Effector memory CD4-positive, alpha-beta T cell (primary cell): ENCODE measurements around the gene LTA4H.

Experiments
- DNase-seq, 3 donors: peaks; one replicate each; pipeline ENCODE4 v3.0.0-alpha.2; 2020
- H3K27ac ChIP-seq: 2 replicates; pipeline ENCODE4 v1.7.0; 2013; ENCODE audit warnings: mild to moderate bottlenecking, low read length, moderate library complexity; ENCODE audit not compliant: insufficient read depth, poor library complexity, severe bottlenecking
- H3K27me3 ChIP-seq: replicated peaks from 2 replicates; pipeline ENCODE4 v1.7.0; 2013; ENCODE audit warnings: mild to moderate bottlenecking, low read length; ENCODE audit not compliant: insufficient read depth, control insufficient read depth, poor library complexity, severe bottlenecking
- H3K36me3 ChIP-seq: 2 replicates; pipeline ENCODE4 v1.7.0; 2013; ENCODE audit warnings: mild to moderate bottlenecking, low read length, moderate library complexity; ENCODE audit not compliant: control insufficient read depth, insufficient read depth
- H3K4me1 ChIP-seq: 2 replicates; pipeline ENCODE4 v1.7.0; 2013; ENCODE audit warnings: low read length, mild to moderate bottlenecking; ENCODE audit not compliant: control insufficient read depth, insufficient read depth, poor library complexity, severe bottlenecking
- H3K4me3 ChIP-seq: 2 replicates; pipeline ENCODE4 v1.7.0; 2013; ENCODE audit warnings: low read length, low read depth, mild to moderate bottlenecking; ENCODE audit not compliant: insufficient read depth, poor library complexity, severe bottlenecking
- H3K9me3 ChIP-seq: 2 replicates; pipeline ENCODE4 v1.7.0; 2013; ENCODE audit warnings: mild to moderate bottlenecking, low read length, moderate library complexity; ENCODE audit not compliant: control insufficient read depth

The LTA4H gene

DNA sequence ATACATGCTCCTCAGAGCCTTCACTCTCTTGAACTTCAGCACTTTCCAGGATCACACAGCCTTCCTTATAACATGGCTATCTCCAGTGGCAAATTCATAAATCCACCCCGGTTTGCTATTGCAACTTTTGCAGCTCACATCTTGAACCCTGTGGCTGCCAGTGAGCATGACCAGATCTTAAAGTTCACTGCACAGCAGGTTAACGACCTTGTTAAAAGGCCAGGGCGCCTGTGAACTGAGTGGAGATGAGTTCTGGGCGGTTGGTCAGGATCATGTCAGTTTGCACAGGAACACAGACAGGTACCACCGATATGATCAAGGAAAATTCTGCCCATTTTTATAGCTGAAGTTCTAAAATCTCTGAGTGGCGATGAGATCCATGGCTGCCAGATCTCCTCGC, 24.7 kb upstream of the LTA4H start:
- Histone ChIP-seq H3K36me3 (no peaks in the 10 kb centered on the region), H3K4me3 (no peak overlapping the region), H3K27ac (no peak overlapping the region), H3K4me1 (peaks cover 12% of the 10 kb centered on the region), H3K27me3 (no peaks in the 10 kb centered on the region), H3K9me3 (no peaks in the 10 kb centered on the region)
- no peak for DNase-seq

DNA sequence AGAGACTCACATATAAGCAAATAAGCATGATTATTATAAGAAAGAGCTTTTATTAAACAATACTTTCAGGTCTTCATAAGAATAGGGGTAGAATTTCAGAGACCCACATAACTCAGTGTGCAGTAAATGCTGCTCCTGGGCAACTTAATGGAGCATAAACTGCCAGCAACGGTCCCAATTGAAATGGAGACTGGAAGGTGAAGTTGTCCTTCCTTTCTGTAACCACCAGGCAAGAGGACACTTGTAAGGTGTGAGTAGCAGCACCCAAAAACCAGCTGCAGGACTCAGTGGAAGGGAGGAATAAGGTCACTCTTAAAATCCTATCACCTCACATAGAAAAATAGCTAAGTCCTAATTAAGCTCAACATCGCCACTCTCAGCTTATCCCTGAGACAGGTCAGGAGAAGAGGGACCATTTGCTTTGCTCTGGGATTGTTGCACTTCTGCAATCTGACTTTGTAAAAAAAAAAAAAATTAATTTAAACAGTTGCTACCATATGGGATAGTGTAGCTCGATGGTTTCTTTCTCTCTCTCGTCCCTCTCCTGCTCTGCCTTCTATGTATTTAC, 22.7 kb upstream of the LTA4H start:
- DNase-seq: no peak
- Histone ChIP-seq H3K27me3 (no peaks in the 10 kb centered on the region), H3K4me1 (peaks cover 4% of the 10 kb centered on the region), H3K27ac (no peak overlapping the region), H3K36me3 (no peaks in the 10 kb centered on the region), H3K9me3 (no peaks in the 10 kb centered on the region), H3K4me3 (no peak overlapping the region)

DNA sequence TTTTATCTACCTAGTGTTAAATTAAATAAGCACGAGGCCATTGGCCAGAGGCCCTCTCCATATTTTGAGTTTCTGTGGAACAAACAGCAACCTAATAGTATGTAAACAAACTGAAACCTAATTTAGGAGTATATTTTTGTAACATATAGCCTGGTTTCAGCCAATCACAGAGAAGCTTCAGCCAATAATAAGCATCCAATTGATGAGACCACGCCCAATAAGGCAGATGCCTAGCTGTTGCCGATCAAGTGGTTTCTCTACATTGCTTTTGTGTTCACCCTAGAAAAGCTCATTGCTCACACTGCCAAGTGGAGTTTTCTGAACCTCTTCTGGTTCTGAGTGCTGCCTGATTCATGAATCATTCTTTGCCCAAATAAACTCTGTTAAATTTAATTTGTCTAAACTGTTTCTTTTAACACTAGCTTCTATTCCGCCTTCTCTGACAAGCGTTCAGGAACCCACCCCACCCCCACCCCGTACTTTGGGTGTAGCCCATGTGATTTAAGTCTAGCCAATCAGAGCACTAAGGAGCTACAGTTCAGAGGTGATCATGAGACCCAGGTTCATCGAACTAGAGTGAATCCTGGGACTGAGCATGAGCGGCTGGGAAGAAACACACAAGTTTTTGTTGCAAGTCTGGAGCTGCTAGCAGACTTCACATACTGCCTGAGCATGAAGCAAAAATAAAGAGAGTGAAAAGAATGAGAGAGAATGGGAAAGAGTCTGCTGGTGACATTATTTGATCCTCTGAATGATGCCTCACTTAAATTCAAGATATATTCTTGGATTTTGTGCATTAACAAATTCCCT, 21.5 kb upstream of the LTA4H start:
- no peaks in the 10 kb centered on the region for H3K27me3 ChIP-seq
- no peak for DNase-seq
- H3K4me3 ChIP-seq: no peak overlapping the region
- no peaks in the 10 kb centered on the region for H3K4me1 ChIP-seq
- H3K27ac ChIP-seq: no peak overlapping the region
- no peaks in the 10 kb centered on the region for H3K36me3 ChIP-seq
- no peaks in the 10 kb centered on the region for H3K9me3 ChIP-seq

DNA sequence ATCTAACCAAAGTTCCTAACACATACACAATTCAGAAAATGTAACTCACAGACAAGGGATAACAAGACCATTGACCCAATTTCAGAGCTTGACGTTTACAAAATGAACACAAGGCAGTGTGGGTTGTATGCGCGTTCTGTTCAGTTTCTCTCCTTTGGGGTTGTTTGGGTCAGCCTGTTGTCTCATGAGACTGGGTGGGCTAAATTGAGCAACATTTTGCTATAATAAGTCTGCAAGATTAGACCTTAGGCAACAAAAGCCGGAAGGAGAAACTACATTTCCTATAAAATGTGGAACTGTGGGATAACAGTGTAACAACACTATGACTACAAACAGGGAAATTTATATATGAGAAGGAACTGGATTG, 18.8 kb upstream of the LTA4H start:
- no peak overlapping the region for H3K27ac ChIP-seq
- H3K36me3 ChIP-seq: no peaks in the 10 kb centered on the region
- no peaks in the 10 kb centered on the region for H3K9me3 ChIP-seq
- no peaks in the 10 kb centered on the region for H3K4me1 ChIP-seq
- no peak overlapping the region for H3K4me3 ChIP-seq
- no peaks in the 10 kb centered on the region for H3K27me3 ChIP-seq
- no peak for DNase-seq

DNA sequence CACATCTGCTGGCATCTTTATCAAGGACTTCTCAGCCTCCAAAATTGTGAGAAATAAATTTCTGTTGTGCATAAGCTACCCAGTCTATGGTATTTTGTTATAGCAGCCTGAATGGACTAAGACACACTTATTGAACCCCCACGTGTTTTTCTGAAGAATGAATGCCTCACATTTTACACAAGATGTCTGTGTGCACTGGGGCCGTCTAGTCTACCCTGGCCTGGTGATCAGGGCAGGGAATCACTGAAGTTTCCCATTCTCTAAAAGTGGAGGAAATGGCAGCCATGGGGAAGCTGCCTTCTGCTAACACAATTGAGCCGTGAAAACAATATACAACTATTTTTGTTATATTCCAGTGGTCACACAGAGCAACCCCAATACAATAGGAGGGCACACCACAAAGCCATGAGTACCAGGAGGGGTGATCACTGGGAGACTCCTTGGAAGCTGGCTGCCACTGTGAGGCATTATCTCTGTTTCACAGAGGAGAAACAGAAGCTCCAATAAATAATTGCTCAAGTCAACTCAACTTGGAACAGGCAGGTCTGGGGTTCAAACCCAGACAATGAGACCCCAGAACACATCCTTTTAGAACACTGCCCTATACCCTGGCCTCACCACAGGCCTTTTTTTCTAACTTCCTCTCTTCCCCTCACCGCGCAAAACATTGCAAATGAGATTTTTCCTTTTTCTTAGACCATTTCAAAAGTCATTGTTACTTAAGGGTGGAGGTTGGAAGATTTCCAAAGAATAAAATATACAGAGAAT, 18.3 kb upstream of the LTA4H start:
- no peak for DNase-seq
- Histone ChIP-seq H3K4me1 (no peaks in the 10 kb centered on the region), H3K27ac (no peak overlapping the region), H3K4me3 (no peak overlapping the region), H3K36me3 (no peaks in the 10 kb centered on the region), H3K9me3 (no peaks in the 10 kb centered on the region), H3K27me3 (no peaks in the 10 kb centered on the region)

DNA sequence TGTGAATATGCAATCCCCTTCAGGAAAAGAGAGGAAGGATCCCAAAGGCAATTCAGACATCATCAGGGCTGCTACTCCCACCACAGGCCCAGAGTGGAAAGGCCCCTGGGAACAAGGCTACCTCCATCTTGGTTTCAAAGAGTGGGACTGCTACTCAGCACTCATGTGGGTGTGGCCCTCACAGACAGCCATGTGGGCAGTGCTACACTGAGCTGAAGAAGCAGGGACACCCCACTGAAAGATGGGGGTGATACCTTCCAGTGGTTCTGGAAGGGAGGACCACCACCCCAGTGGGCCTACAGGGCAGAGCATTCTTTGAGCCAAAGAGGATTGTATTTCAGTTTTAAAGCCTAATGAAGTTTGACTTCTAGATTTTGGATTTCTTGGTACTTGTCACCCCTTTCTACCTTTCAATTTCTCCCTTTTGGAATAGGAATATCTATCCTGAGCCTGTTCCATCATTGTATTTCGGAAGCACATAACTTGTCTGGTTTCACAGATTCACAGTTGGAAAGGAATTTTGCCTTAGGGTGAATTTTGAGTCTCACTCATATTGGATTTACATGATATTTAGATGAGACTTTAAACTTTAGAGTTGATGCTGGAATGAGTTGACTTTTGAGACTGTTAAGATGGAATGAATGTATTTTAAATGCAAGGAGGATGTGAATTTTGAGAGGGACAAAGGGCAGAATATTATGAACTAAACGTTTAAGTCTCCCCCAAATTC, 16.5 kb upstream of the LTA4H start:
- no peak for DNase-seq
- no peaks in the 10 kb centered on the region for H3K27me3 ChIP-seq

DNA sequence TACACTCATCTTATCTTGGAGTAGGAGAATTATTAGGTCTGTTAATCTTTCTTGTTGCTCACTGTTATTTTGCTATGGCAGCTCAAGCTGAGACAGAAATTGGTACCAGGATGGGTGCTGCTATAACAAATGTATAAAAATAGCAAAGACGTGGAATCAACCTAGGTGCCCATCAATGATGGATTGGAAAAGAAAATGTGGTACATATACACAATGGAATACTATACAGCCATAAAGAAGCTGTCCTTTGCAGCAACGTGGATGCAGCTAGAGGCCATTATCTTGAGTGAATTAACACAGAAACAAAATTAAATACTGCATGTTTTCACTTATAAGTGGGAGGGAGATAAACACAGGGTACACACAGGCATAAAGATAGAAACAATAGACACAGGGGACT, 14.8 kb upstream of the LTA4H start:
- H3K4me1 ChIP-seq: peaks cover 23% of the 10 kb centered on the region
- no peak overlapping the region for H3K4me3 ChIP-seq
- no peaks in the 10 kb centered on the region for H3K9me3 ChIP-seq
- no peak overlapping the region for H3K27ac ChIP-seq
- no peaks in the 10 kb centered on the region for H3K36me3 ChIP-seq
- H3K27me3 ChIP-seq: no peaks in the 10 kb centered on the region
- DNase-seq: no peak

More for the DNA sequence above, 16.5 kb upstream of the LTA4H start:
- Histone ChIP-seq H3K36me3 (no peaks in the 10 kb centered on the region), H3K4me1 (peaks cover 13% of the 10 kb centered on the region), H3K4me3 (no peak overlapping the region), H3K27ac (no peak overlapping the region), H3K9me3 (no peaks in the 10 kb centered on the region)

DNA sequence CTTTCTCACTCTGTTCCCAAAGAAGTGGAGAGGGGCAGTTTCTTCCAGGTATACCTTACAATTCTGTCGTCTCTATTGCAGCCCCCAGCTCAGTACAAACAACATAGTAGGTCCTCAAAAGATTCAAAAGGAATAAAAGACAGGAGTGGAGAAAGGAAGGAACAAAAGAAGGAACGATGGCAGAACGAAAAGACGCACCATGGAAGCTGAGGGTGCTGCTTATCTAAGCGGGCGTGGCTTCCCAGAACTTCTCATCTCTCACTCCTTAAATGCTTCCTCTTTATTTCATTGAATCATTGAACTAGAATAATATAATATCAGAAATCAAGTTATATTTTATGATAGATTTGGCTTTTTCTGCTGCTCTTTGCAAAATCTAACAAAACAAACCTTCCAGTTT, 13.7 kb upstream of the LTA4H start:
- Histone ChIP-seq H3K4me3 (no peak overlapping the region), H3K27ac (no peak overlapping the region), H3K36me3 (no peaks in the 10 kb centered on the region), H3K27me3 (no peaks in the 10 kb centered on the region), H3K4me1 (peaks cover 30% of the 10 kb centered on the region), H3K9me3 (no peaks in the 10 kb centered on the region)
- DNase-seq: no peak

DNA sequence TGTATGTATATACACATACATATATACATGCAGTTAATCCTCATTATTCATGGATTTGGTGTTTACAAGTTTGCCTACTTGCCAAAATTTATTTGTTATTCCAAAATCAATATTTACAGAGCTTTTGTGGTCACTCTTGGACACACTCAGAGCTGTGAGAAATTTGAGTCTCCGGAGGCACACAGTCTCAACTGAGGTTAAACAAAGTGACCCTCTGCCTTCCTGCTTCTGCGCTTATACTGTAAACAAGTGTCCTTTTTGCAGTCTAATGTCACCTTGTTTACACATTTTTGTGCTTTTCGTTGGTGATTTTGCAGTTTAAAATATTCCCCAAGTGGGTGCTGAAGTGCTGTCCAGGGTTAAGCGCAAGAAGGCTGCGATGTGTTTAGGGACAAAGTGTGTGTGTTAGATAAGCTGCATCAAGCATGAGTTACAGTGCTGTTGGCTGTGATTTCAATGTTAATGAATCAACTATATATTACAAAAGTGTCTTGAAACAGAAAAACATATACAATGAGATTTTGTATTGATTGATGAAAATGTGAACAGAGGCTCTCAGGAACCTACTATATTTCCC, 13.1 kb upstream of the LTA4H start:
- Histone ChIP-seq H3K27me3 (no peaks in the 10 kb centered on the region), H3K36me3 (no peaks in the 10 kb centered on the region), H3K4me3 (no peak overlapping the region), H3K9me3 (no peaks in the 10 kb centered on the region), H3K27ac (no peak overlapping the region), H3K4me1 (peaks cover 30% of the 10 kb centered on the region)
- DNase-seq: no peak
